A673 (cell line): ENCODE results near the gene CLDN1.

Source experiments
- EZH2 ChIP-seq: fragments of 200-600 bp; sonication (generic); IDR thresholded peaks from 2 replicates; pipeline ENCODE4 v1.6.1; 2017; ENCODE audit warnings: borderline replicate concordance, low read depth, mild to moderate bottlenecking, mixed read lengths, antibody characterized with exemption, low read length; ENCODE audit not compliant: poor library complexity, severe bottlenecking
- TF ChIP-seq, protein P1 (sequence below): fragments of 300-800, 200-600 bp; sonication (generic); conservative IDR thresholded peaks from 2 replicates; pipeline ENCODE4 v1.5.1; 2017; ENCODE audit warnings: low read depth, mild to moderate bottlenecking, antibody characterized with exemption, low read length, moderate library complexity, mixed read lengths

DNA sequence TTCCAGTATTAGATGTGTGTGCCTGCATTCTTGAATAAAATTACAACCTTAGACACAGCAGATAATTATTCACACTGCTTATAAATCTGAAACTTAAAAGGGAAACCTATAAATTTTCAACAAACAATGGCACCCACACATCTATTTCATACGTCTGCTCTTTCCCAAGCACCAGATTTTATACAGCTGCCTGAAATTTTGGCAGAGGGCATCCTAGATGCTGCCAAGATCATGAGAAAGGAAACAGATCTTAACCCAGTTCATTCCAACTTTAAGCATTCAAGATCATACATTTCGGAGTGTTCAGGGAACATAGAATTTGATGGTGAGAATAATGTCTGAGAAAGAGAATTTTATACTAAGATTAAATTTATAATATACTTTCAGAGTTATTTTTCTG is 53.1 kb downstream of the CLDN1 start:
- TF ChIP-seq, protein P1, sequence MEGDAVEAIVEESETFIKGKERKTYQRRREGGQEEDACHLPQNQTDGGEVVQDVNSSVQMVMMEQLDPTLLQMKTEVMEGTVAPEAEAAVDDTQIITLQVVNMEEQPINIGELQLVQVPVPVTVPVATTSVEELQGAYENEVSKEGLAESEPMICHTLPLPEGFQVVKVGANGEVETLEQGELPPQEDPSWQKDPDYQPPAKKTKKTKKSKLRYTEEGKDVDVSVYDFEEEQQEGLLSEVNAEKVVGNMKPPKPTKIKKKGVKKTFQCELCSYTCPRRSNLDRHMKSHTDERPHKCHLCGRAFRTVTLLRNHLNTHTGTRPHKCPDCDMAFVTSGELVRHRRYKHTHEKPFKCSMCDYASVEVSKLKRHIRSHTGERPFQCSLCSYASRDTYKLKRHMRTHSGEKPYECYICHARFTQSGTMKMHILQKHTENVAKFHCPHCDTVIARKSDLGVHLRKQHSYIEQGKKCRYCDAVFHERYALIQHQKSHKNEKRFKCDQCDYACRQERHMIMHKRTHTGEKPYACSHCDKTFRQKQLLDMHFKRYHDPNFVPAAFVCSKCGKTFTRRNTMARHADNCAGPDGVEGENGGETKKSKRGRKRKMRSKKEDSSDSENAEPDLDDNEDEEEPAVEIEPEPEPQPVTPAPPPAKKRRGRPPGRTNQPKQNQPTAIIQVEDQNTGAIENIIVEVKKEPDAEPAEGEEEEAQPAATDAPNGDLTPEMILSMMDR: no peak
- TF ChIP-seq EZH2: no peak
